ENCODE measurements around the gene SPATA31E1. TPM values are rescaled to one million over a fixed set of nuclear protein-coding genes. Genes with fewer than 3 reads are reported as not detected.

Gene SPATA31E1
- total RNA-seq, 1 donor: under 0.01 TPM

- H3K79me2 ChIP-seq (ENCODE audit: insufficient read depth, low read length): no peaks in the 10 kb centered on the region
- no peak for TF ChIP-seq CTCF (IDR thresholded peaks at IDR 0.05; ENCODE audit: extremely low read depth, low read depth, low read length)
- no peaks in the 10 kb centered on the region for H3K36me3 ChIP-seq (ENCODE audit: insufficient read depth, low read length)
- H3K4me2 ChIP-seq (ENCODE audit: insufficient read depth, low read length): no peak overlapping the region
- peaks cover 3% of the 10 kb centered on the region for H3K9me3 ChIP-seq (ENCODE audit: low read depth, low read length)
- peaks cover 10% of the 10 kb centered on the region for H3K4me1 ChIP-seq (ENCODE audit: insufficient read depth, low read length)
- H3K27ac ChIP-seq (ENCODE audit: low read depth, low read length): no peak overlapping the region
- no peaks in the 10 kb centered on the region for H3K27me3 ChIP-seq (ENCODE audit: insufficient read depth, low read length)
- H2AFZ ChIP-seq (ENCODE audit: low read length): peak overlapping the region; percentile 12
- H4K20me1 ChIP-seq (ENCODE audit: insufficient read depth, low read length): no peaks in the 10 kb centered on the region
- H3K4me3 ChIP-seq (ENCODE audit: insufficient read depth, low read length): no peak overlapping the region
- DNase-seq (ENCODE audit: insufficient read length, low spot score, missing footprints): no peak
Measured at GRCh38 chr9:87874304-87874623, 8.4 kb upstream of the SPATA31E1 start.

GRCh38 chr9:87875060-87875459 is 7.6 kb upstream of the SPATA31E1 start:
- Histone ChIP-seq H2AFZ (ENCODE audit: low read length) (no peak overlapping the region), H3K9me3 (ENCODE audit: low read depth, low read length) (peaks cover 3% of the 10 kb centered on the region), H3K27me3 (ENCODE audit: insufficient read depth, low read length) (no peaks in the 10 kb centered on the region), H3K36me3 (ENCODE audit: insufficient read depth, low read length) (no peaks in the 10 kb centered on the region), H3K4me2 (ENCODE audit: insufficient read depth, low read length) (no peak overlapping the region), H3K79me2 (ENCODE audit: insufficient read depth, low read length) (no peaks in the 10 kb centered on the region), H4K20me1 (ENCODE audit: insufficient read depth, low read length) (no peaks in the 10 kb centered on the region), H3K4me1 (ENCODE audit: insufficient read depth, low read length) (peaks cover 11% of the 10 kb centered on the region), H3K4me3 (ENCODE audit: insufficient read depth, low read length) (no peak overlapping the region), H3K27ac (ENCODE audit: low read depth, low read length) (no peak overlapping the region)
- DNase-seq (ENCODE audit: insufficient read length, low spot score, missing footprints): no peak
- TF ChIP-seq CTCF (IDR thresholded peaks at IDR 0.05; ENCODE audit: extremely low read depth, low read depth, low read length): no peak

GRCh38 chr9:87875831-87876545 is 6.7 kb upstream of the SPATA31E1 start:
- Histone ChIP-seq H3K4me2 (ENCODE audit: insufficient read depth, low read length) (no peak overlapping the region), H3K79me2 (ENCODE audit: insufficient read depth, low read length) (no peaks in the 10 kb centered on the region), H3K4me1 (ENCODE audit: insufficient read depth, low read length) (peaks cover 14% of the 10 kb centered on the region), H3K36me3 (ENCODE audit: insufficient read depth, low read length) (no peaks in the 10 kb centered on the region), H3K27ac (ENCODE audit: low read depth, low read length) (no peak overlapping the region), H3K9me3 (ENCODE audit: low read depth, low read length) (peaks cover 3% of the 10 kb centered on the region), H3K4me3 (ENCODE audit: insufficient read depth, low read length) (no peak overlapping the region), H2AFZ (ENCODE audit: low read length) (no peak overlapping the region), H4K20me1 (ENCODE audit: insufficient read depth, low read length) (no peaks in the 10 kb centered on the region), H3K27me3 (ENCODE audit: insufficient read depth, low read length) (no peaks in the 10 kb centered on the region)
- TF ChIP-seq CTCF (IDR thresholded peaks at IDR 0.05; ENCODE audit: extremely low read depth, low read depth, low read length): no peak
- DNase-seq (ENCODE audit: insufficient read length, low spot score, missing footprints): no peak

- no peaks in the 10 kb centered on the region for H3K36me3 ChIP-seq (ENCODE audit: insufficient read depth, low read length)
- no peak overlapping the region for H3K4me2 ChIP-seq (ENCODE audit: insufficient read depth, low read length)
- TF ChIP-seq CTCF (IDR thresholded peaks at IDR 0.05; ENCODE audit: extremely low read depth, low read depth, low read length): no peak
- DNase-seq (ENCODE audit: insufficient read length, low spot score, missing footprints): no peak
- no peak overlapping the region for H2AFZ ChIP-seq (ENCODE audit: low read length)
- no peaks in the 10 kb centered on the region for H3K79me2 ChIP-seq (ENCODE audit: insufficient read depth, low read length)
- peaks cover 3% of the 10 kb centered on the region for H3K9me3 ChIP-seq (ENCODE audit: low read depth, low read length)
- H3K27ac ChIP-seq (ENCODE audit: low read depth, low read length): no peak overlapping the region
- H3K27me3 ChIP-seq (ENCODE audit: insufficient read depth, low read length): no peaks in the 10 kb centered on the region
- no peaks in the 10 kb centered on the region for H4K20me1 ChIP-seq (ENCODE audit: insufficient read depth, low read length)
- H3K4me1 ChIP-seq (ENCODE audit: insufficient read depth, low read length): peaks cover 14% of the 10 kb centered on the region
- no peak overlapping the region for H3K4me3 ChIP-seq (ENCODE audit: insufficient read depth, low read length)
Measured at GRCh38 chr9:87876708-87877107, 6.0 kb upstream of the SPATA31E1 start.

Data from osteoblast (primary cell).